Measurements from ENCODE around the gene ENTPD8.
A peak's percentile ranks its signal among the peaks of the same experiment; 100 is the strongest.
"Not testable (repeated sequence)": the region's sequence is repeated elsewhere in the genome, so short reads cannot be mapped to it uniquely, and the experiment has no call there.

Gene ENTPD8

GRCh38 chr9:137479892-137480685 is 38.9 kb upstream of the ENTPD8 start:
- Mint-ChIP-seq H3K4me1 (peaks cover 13% of the 10 kb centered on the region), H3K27me3 (no peaks in the 10 kb centered on the region), H3K4me3 (no peak overlapping the region), H3K9me3 (peaks cover 8 to 12% of the 10 kb centered on the region in 2 donors), H3K27ac (peak overlapping the region in 1 of 2 donors; percentile 35)
- no peak for DNase-seq
- no peak for ATAC-seq

DNA sequence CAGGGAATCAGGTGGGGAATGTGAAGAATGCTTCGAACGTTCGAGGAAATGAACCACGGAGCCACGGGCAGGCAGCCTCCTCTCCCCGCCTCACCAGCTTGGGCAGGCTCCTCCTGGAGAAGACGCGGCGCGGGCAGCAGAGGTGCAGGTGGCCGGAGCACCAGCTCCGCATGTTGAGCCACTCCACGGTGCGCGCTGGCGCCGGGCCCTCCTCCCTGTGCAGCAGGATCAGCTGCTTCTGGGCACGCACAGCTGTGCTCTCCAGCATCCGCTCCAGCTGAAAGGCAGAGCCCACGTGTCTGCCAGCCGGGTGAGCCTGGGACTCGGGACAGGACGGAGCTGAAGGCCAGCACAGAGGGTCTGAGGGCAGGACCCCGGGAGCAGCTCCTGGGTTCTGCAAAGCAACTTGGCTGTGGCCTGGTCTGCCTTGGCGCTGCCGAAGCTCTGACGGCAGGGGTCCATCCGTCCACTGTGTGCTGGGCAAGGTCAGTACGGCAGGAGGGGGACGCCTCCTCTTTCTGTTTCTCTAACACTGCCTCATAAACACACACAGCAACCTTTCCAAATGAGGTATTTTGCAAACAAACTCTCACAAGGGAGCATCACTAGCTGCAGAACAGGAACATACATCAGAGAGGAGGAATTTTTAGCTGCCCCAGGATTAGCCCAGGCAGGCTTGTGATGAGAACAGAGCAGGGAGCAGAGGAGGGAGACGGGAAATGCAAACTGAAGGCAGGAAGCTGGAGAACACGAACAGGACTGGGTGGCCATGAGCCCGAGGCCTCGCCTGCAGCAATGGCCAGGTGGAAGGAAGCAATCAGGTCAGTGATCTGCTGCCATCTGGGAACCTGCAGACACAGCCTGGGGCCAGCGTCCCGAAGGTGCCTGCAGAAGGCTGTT is 38.1 kb upstream of the ENTPD8 start:
- peaks cover 13% of the 10 kb centered on the region for H3K4me1 Mint-ChIP-seq
- ATAC-seq: no peak
- H3K27ac Mint-ChIP-seq: peak overlapping the region in 1 of 2 donors; percentile 35
- H3K27me3 Mint-ChIP-seq: no peaks in the 10 kb centered on the region
- no peak for DNase-seq
- H3K4me3 Mint-ChIP-seq: no peak overlapping the region
- H3K9me3 Mint-ChIP-seq: peaks cover 12 to 21% of the 10 kb centered on the region in 2 donors

DNA sequence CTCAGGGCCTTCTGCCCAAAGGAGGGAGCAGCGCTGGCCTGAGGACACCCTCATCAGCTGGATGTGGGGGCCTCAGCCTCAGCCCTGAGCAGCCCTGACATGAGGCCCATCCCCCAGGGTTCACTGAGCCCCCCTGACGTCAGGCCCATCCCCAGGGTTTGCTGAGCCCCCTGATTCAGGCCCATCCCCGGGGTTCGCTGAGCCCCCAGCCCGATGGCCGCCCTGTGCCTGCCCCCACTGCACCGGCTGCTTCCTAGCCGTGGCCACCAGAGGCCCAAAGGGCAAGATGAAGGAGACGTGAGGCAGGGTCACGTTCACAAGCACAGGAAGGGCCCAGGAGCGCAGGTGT is 37.4 kb upstream of the ENTPD8 start:
- H3K4me1 Mint-ChIP-seq: peaks cover 13% of the 10 kb centered on the region
- no peak overlapping the region for H3K27ac Mint-ChIP-seq
- ATAC-seq (no peak), DNase-seq (no peak)
- no peaks in the 10 kb centered on the region for H3K27me3 Mint-ChIP-seq
- H3K9me3 Mint-ChIP-seq: peaks cover 17 to 28% of the 10 kb centered on the region in 2 donors
- no peak overlapping the region for H3K4me3 Mint-ChIP-seq

DNA sequence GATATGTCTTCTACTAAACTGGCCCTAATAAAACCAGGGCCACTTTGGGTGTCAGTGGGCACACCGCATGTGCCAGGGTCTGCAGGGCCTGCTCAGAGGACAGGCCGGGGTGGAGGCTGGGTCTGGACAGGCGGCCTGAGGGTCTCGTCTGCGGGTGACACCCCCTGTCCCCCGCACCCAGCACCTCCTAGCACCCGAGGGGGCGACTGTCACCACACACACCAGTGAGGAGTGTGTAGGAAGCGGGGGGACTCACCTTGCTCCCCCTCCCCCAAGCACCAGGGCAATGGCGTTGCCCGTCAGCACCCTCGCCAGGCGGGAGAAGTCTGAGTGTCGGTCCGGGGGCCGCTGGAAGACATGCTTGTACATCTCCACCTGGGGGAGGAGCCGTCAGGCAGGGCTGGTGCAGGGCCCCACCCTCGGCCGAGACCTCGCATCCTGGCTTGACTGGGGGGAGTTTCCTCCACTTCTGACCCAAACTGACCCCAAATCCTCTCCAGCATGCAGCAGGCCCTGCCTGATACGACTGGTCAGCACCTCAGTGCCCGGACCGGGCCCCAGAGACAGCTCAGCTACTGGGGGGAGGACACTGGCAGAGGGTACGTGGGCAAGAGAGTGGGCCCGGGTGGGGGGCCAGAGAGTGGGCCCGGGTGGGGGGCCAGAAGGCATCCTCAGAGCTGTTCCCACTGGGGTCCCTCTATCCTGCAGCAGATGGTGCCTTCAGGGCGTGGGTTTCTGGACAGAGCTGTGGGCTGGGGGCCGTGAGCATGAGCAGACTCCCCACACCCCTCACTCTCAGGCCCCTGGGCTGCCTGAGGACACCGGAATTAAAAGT is 36.8 kb upstream of the ENTPD8 start:
- H3K4me3 Mint-ChIP-seq: no peak overlapping the region
- ATAC-seq: peak; percentile 32
- H3K27ac Mint-ChIP-seq: no peak overlapping the region
- peaks cover 13% of the 10 kb centered on the region for H3K4me1 Mint-ChIP-seq
- no peak for DNase-seq
- peaks cover 23 to 33% of the 10 kb centered on the region in 2 donors for H3K9me3 Mint-ChIP-seq
- no peaks in the 10 kb centered on the region for H3K27me3 Mint-ChIP-seq

DNA sequence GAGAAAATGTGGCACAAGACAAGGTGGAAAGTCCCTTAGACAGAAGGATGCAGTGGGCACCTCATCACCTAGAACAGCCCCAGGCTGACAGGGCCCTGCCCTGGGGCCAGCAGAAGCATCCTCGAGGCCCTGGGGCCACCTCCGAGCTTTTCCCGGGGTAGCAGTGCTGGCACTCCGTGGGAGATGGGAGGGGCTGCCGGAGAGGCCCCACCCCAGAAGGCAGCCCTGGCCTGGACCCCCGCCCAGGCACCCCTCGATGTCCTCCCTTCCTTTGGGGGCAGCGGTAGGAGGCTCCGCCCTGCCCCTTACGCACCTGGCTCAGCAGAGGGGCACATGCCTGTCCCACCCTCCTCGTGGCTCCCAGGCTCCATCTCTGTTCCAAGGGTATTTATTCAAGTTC is 35.7 kb upstream of the ENTPD8 start:
- DNase-seq (no peak), ATAC-seq (no peak)
- Mint-ChIP-seq H3K27me3 (no peaks in the 10 kb centered on the region), H3K4me1 (peaks cover 8% of the 10 kb centered on the region), H3K4me3 (no peak overlapping the region), H3K9me3 (peaks cover 26 to 38% of the 10 kb centered on the region in 2 donors), H3K27ac (no peak overlapping the region)

- Mint-ChIP-seq H3K4me1 (peaks cover 4% of the 10 kb centered on the region), H3K9me3 (peaks cover 26 to 38% of the 10 kb centered on the region in 2 donors), H3K4me3 (no peak overlapping the region), H3K27ac (no peak overlapping the region), H3K27me3 (no peaks in the 10 kb centered on the region)
- ATAC-seq: no peak
- DNase-seq: no peak
These were observed 34.5 kb upstream of the ENTPD8 start for GRCh38 chr9:137475666-137476065.

DNA sequence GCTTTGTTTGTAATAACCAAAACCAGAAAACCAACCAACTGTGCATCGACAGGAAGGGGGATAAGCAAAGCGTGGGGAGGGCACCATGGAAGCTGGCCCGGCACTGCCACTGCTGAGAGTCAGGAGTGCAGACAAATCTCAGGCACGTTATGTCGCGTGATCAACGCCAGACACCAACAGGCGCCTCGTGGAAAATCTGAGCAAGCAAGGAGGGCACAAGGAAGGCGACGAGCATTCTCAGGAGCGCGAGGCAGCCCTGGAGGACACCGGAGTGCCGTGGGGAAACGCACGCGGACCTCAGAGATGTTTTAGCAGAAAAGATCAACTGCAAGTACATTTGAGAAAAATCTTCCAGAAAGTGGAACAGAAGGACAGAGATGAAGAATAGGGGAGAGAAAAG is 33.1 kb upstream of the ENTPD8 start:
- peaks cover 26 to 38% of the 10 kb centered on the region in 2 donors for H3K9me3 Mint-ChIP-seq
- no peak overlapping the region for H3K27ac Mint-ChIP-seq
- H3K4me1 Mint-ChIP-seq: peaks cover 18% of the 10 kb centered on the region
- DNase-seq: no peak
- no peak overlapping the region for H3K4me3 Mint-ChIP-seq
- H3K27me3 Mint-ChIP-seq: peaks cover 8% of the 10 kb centered on the region
- ATAC-seq: no peak

DNA sequence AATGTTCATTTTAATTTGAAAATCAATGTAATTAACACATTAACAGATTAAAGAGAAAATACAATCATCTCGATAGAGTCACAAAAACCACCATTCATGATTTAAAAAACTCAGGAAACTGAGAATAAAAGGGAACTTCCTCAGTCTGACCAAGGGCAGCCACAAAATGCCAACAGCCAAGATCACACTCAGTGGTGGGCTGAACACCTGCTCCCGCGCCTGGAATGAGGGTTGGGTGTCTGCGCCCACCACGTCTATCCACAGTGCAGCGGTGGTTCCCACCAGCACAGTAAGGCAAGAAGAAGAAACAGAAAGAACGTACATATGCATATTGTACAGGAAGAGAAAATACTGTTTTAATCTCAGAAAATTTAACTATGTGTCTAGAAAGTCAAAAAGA is 29.6 kb upstream of the ENTPD8 start:
- Mint-ChIP-seq H3K27me3 (peaks cover 30% of the 10 kb centered on the region), H3K4me1 (peaks cover 23% of the 10 kb centered on the region), H3K4me3 (peak overlapping the region in 1 of 2 donors; percentile 49), H3K27ac (no peak overlapping the region), H3K9me3 (peaks cover 20 to 31% of the 10 kb centered on the region in 2 donors)
- ATAC-seq: peak; percentile 72
- DNase-seq: no peak

- Mint-ChIP-seq H3K27ac (no peak overlapping the region), H3K4me1 (peaks cover 28% of the 10 kb centered on the region), H3K4me3 (no peak overlapping the region), H3K9me3 (peaks cover 2 to 4% of the 10 kb centered on the region in 2 donors), H3K27me3 (peaks cover 30% of the 10 kb centered on the region)
- no peak for ATAC-seq
- no peak for DNase-seq
These were observed 26.7 kb upstream of the ENTPD8 start for GRCh38 chr9:137467896-137468295.

DNA sequence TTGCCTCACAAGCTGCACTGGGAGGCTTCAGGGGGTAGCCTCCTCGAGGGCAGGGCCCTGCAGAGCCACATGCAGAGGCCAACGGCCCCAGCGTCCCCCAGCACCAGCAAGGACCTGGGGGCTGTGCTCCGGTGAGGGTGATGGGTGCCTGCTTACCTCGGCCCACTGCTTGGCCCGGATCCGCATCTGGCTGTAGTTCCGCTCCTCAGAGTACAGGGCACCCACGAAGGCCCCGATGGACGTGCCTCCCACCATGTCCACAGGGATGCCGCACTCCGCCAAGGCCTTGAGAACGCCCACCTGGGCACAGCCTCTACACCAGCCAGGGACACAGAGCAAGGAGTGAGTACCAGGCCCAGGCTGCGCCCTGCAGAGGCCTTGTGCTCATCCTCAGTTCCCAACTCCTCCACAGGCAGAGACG is 26.0 kb upstream of the ENTPD8 start:
- peaks cover 33% of the 10 kb centered on the region for H3K4me1 Mint-ChIP-seq
- no peaks in the 10 kb centered on the region for H3K9me3 Mint-ChIP-seq
- ATAC-seq (no peak), DNase-seq (no peak)
- H3K4me3 Mint-ChIP-seq: no peak overlapping the region
- peaks cover 30% of the 10 kb centered on the region for H3K27me3 Mint-ChIP-seq
- no peak overlapping the region for H3K27ac Mint-ChIP-seq

- not testable (repeated sequence) for DNase-seq, H3K4me3 Mint-ChIP-seq, H3K9me3 Mint-ChIP-seq, ATAC-seq
- peaks cover 39% of the 10 kb centered on the region for H3K4me1 Mint-ChIP-seq
- peaks cover 30% of the 10 kb centered on the region for H3K27me3 Mint-ChIP-seq
- peak overlapping the region in 1 of 2 donors; percentile 9 for H3K27ac Mint-ChIP-seq
These were observed 25.4 kb upstream of the ENTPD8 start for GRCh38 chr9:137466389-137467085.

- ATAC-seq: no peak
- DNase-seq: no peak
- Mint-ChIP-seq H3K27ac (no peak overlapping the region), H3K4me3 (no peak overlapping the region), H3K9me3 (no peaks in the 10 kb centered on the region), H3K4me1 (peaks cover 44% of the 10 kb centered on the region), H3K27me3 (peaks cover 30% of the 10 kb centered on the region)
These were observed 24.7 kb upstream of the ENTPD8 start for GRCh38 chr9:137465720-137466388.

DNA sequence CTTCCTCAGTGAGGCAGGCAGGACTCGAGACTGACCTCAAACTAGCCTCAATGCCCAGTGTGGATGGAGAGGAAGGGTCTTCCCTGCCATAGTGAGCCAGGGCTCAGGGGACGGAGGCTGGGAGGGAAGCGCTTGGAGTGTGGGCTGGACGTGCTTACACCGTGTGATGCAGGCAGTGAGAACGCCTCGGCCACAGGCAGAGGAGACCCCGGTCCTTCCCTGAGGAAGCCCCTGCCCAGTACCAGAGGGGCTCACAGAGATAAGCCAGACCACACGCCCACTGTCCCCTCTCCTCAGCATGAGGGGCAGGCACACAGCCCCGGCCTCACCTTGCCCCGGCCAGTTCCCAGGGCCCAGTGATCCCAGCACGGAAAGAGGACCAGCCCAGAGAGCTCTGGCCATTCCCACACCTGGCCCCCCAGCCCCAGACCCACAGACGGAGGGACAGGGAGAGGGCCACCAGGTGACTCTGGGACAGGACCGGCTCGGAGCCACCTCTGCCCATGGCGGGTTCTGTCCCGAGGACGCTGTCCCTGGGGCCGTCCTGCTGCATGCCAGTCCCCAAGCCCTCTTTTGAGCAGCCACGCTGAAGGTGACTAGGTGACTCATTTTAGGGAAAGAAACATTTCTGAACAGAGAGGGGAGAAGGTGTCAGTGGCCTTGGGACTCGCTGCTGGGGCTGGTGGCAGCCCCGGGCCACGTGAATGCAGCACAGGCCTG is 24.0 kb upstream of the ENTPD8 start:
- H3K27ac Mint-ChIP-seq: no peak overlapping the region
- no peaks in the 10 kb centered on the region for H3K9me3 Mint-ChIP-seq
- peaks cover 30% of the 10 kb centered on the region for H3K27me3 Mint-ChIP-seq
- H3K4me1 Mint-ChIP-seq: peaks cover 44% of the 10 kb centered on the region
- H3K4me3 Mint-ChIP-seq: no peak overlapping the region
- ATAC-seq (no peak), DNase-seq (no peak)
